HG03469 (cell line): ENCODE data around the gene BAG3.
"Not testable (repeated sequence)": the region's sequence is repeated elsewhere in the genome, so short reads cannot be mapped to it uniquely, and the experiment has no call there.

Experiments
- ATAC-seq: cut with Tn5 transposase; IDR thresholded peaks from one replicate; pipeline ENCODE4 v1.9.1; 2021; ENCODE audit warnings: mild to moderate bottlenecking, moderate library complexity, moderate number of reproducible peaks; ENCODE audit not compliant: unreplicated experiment

BAG3 gene

GRCh38 chr10:119650692-119651513 is at the start of gene BAG3:
Gene BAG3 (plus strand): TSS chr10:119651380. CDS start chr10:119651676, 296 bp downstream.
- ATAC-seq, result peak; percentile 34

GRCh38 chr10:119602241-119603095 is 48.7 kb upstream of the BAG3 start:
- no peak for ATAC-seq

- no peak for ATAC-seq
These were observed 46.7 kb upstream of the BAG3 start for GRCh38 chr10:119604468-119604867.

- no peak for ATAC-seq
These were observed 42.6 kb upstream of the BAG3 start for GRCh38 chr10:119608316-119609155.

GRCh38 chr10:119609516-119609915 is 41.7 kb upstream of the BAG3 start:
- no peak for ATAC-seq

GRCh38 chr10:119611433-119611832 is 39.7 kb upstream of the BAG3 start:
- no peak for ATAC-seq

- no peak for ATAC-seq
These were observed 37.4 kb upstream of the BAG3 start for GRCh38 chr10:119613741-119614140.

- no peak for ATAC-seq
These were observed 36.5 kb upstream of the BAG3 start for GRCh38 chr10:119614686-119615085.

GRCh38 chr10:119616882-119617570 is 34.2 kb upstream of the BAG3 start:
- ATAC-seq, result no peak

GRCh38 chr10:119619215-119619614 is 32.0 kb upstream of the BAG3 start:
- ATAC-seq, result no peak

- ATAC-seq, result not testable (repeated sequence)
These were observed 31.4 kb upstream of the BAG3 start for GRCh38 chr10:119619811-119620210.

GRCh38 chr10:119620241-119621077 is 30.7 kb upstream of the BAG3 start:
- ATAC-seq, result no peak

GRCh38 chr10:119621078-119621384 is 30.1 kb upstream of the BAG3 start:
- no peak for ATAC-seq

GRCh38 chr10:119625570-119626280 is 25.5 kb upstream of the BAG3 start:
- no peak for ATAC-seq

- ATAC-seq, result no peak
These were observed 20.9 kb upstream of the BAG3 start for GRCh38 chr10:119630300-119630699.

GRCh38 chr10:119633538-119634218 is 17.5 kb upstream of the BAG3 start:
- ATAC-seq, result no peak

GRCh38 chr10:119634219-119634544 is 17.0 kb upstream of the BAG3 start:
- no peak for ATAC-seq

GRCh38 chr10:119637631-119638030 is 13.5 kb upstream of the BAG3 start:
- ATAC-seq, result no peak

GRCh38 chr10:119638982-119639381 is 12.2 kb upstream of the BAG3 start:
- no peak for ATAC-seq
